DMS53 (cell line): Measurements from ENCODE around the gene EFCAB8.
"Not testable (repeated sequence)": the region's sequence is repeated elsewhere in the genome, so short reads cannot be mapped to it uniquely, and the experiment has no call there.

Experiments
- DNase-seq: peaks from one replicate; lab custom pipeline; 2025; lab: John Stamatoyannopoulos, UW

The EFCAB8 gene

DNA sequence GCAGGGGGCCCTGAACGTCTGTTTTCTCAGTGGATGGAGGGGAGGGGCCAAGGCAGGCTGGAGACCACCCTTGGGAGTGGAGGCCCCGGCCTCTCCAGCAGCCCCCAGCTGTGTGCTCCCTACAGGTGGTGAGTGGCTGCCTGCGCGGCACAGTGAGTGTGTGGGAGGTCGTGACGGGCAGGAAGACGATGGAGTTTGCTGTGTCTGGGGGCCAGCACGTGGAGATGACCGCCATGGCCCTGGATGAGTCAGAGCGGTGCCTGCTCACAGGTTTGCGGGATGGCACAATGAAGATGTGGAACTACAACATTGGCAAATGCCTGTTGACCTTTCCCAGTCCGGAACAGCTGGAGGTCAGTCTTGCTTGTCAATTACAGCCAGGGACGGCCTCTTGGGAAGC is 52.6 kb downstream of the EFCAB8 start:
- DNase-seq: no peak

DNA sequence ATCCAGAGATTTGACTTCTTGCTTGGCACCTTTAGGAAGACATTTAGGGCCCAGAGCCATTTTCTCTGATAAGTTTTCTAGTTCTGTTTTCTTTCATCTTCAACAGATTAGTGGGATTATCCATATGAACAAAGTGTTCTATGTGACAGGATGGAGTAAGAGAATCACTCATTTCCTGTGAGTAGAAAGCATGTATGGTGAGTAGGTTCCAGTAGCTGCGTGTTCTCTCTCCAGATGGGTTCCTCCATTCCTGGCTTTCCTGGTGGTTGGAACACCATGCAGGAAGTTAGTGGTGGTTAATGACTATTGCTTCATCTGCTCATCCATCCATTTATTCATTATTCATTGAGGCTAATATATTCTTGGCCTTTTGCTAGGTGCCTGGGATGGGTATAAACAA is 54.0 kb downstream of the EFCAB8 start:
- no peak for DNase-seq

DNA sequence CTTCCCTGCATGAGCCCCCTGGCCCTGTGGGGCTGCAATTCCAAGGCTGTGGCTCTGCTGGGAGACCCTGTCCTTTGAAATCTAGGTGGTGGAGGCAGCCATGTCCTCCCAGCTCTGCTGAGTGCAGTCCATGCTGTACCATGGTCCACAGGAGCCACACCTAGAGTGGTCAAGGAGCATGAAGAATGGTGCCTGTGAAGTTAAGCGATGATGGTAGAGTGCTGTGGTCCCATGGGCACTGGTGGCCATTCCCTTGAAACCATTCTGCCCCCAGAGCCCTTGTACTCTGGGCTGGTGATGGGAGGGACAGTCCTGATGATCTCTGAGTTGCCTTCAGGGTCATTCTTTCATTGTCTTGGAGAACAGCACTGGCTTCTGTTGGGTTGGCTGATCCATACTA is 55.3 kb downstream of the EFCAB8 start:
- no peak for DNase-seq

DNA sequence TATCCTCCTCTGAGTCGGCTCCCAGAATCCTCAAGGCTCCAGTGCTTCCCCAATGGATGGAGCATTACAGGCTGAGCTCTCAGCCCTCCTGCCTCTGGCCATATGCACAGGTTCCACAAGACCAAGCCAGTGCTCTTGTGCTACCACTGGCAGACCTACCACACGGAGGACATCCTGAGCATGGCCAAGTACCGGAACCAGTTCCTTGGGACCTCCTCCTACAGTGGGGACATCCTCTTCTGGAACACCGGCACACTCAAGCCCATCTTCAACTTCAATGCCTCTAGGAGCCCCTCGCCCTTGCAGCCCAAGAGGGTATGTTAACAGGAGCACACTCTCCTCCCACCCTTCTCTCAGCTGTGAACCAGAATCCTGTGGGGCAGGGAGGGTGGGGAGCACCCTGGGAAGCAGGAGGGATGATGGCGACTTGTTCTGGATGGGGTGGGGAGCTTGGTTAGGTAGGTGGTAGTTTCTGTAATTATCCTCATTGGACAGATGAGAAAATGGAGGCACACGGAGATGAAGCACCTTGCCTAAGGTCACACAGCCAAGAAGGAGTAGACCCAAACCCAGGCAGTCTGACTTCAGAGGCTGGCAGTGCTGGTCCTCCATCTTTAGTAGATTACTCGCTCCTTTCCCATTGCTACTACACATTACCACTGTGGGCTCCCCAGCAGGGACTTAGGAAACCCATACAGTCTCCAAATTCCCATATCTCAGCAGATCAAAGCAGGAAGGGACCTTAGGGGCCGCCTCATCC is 58.6 kb downstream of the EFCAB8 start:
- DNase-seq: no peak

DNA sequence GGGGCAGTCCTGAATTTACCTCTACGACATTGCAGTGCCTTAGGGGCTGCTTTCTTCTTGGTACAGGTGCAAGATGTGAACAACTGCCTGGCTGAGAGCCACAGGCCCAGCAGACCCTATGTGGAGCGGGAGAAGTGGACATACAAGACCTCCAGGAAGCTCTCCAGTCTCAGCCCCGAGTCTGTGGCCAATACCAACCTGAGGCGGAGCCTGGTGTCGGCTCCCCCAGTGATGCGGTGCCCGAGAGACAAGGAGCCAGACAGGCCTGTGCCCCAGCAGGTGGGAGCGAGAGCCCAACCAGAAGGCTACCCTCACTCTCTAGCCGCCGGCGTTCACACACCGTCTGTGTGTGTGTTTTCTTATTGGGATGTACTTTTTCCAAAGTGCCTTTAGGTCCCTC is 59.6 kb downstream of the EFCAB8 start:
- no peak for DNase-seq

DNA sequence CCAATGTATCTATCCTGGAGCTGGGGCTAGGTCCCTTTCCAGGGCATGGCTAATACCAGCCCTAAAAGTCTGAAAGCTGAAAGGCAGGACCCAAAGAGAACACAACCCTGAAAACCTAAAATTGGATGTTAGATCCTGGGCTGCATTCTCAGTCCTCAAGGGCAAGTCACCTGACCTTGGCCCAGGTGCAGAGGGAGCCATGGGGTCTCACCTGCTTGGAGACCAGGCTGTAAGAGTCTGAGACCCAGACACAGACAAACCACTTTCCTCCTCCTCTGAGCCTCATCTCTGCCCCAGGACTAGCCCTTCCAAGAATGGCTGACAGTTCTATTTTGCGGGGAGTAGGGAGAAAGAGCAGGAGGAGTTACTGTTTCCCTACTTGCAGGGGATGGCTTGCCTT is 60.0 kb downstream of the EFCAB8 start:
- DNase-seq: no peak

DNA sequence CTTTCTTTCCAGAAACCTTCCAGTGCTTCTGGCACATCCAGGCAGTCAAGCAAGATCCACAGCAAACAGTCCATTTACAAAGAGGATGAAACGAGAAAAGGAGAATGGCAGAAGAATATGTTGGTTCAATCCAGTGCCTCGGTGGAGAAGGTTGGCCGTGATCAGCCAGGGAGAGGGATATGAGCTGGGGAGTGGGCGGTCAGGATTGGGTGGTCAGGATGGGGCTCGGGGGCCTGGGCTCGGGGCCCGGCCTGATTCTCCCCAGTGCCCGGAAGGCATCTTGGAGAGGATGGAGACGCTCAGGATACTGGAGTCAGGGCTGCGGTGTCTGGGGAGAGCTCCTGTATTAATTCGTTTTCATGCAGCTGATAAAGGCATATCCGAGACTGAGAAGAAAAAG is 61.3 kb downstream of the EFCAB8 start:
- DNase-seq: no peak

DNA sequence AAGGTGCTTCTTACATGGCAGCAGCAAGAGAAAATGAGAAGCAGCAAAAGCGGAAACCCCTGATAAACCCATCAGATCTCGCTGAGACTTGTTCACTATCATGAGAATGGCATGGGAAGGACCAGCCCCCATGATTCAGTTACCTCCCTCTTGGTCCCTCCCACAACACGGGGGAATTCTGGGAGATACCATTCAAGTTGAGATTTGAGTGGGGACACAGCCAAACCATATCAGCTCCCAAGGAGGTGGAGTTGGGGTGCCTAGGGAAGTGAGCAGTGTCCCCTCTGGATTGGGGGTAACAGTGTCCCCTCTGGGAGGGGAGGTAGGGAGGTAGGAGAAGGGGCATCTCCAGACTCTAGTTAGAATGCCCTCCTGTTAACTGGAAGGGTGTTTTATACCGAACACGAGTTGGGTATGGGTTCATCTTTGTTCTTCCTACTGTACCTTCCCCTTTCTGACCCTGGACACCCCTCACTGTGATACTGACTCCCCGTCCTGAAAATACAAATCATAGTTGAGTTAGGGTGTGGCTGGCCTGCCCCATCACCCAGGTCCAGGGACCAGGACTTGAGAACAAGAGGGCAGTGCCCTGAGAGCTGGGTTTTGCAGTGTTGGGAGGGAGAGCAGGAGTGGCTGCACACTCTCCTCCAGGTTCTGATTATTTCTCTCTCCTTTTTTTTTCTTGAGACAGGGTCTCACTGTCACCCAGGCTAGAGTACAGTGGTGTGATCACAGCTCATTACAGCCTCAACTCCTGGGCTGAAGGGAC is 62.0 kb downstream of the EFCAB8 start:
- no peak for DNase-seq

DNA sequence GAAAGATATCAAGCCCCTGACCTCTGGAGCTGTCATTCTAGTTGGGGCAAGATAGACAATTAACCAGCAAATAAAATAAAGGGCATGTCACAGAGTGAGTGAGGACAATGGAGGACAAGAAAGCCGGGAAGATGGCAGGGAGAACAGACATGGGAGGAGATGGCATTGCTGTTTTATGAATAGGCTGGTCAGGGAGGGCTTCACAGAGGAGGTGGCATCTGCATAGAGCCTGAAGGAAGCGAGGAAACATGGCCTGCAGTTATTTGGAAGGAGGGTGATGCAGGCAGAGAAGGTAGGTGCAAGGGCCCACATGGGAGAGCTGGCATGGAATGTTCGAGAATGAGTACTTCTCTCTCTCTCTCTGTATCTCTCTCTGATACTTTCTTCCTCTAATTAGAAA is 63.7 kb downstream of the EFCAB8 start:
- no peak for DNase-seq

DNA sequence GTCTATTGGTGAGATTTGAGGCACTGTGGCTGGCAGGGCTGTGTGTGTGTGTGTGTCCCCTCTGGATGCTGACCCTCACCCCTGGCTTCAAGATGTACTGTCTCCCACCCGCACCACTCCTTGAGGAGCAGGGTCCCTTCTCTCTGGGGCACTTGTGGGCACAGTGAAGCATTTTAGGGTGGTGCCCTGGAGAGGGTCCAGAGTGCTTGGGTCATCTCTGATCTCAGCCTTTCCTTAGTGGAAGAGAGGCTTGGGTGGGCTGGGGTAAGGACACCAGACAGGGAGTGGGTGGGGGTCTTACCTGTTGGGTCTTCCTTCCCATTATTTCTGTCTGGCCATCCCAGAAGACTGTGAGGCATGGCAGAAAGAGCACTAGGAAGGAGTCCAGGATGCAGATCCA is 66.1 kb downstream of the EFCAB8 start:
- DNase-seq: no peak

DNA sequence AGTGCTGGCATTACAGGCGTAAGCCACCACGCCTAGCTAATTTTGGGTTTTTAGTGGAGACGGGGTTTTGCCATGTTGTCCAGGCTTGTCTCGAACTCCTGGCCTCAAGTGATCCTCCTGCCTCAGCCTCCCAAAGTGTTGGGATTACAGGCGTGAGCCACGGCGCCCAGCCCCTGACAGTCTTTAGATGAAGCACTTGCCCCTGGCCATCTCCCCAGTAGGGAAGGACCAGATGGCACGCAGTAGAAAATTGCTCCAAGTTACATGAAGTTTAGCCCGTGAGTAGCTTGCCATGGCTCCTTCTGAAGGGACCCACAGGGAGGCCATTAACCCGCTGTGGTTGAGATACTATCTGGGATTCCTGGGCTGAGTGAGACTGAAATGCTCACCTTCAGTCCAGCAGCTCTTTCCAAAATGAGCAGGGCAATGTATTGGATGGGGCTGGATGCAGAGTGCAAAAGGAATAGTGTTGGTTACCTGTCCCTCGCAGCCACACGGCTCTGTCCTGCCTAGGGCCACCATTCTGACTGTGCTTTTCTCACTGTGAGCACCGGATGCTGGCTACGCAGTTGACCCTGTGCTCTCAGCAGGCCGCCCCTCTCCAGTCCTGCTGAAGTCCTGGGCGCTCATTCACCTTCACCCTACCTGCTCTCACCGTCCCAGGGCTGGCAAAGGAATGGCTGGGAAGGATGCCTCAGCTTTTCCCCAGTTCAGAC is 66.9 kb downstream of the EFCAB8 start:
- no peak for DNase-seq

DNA sequence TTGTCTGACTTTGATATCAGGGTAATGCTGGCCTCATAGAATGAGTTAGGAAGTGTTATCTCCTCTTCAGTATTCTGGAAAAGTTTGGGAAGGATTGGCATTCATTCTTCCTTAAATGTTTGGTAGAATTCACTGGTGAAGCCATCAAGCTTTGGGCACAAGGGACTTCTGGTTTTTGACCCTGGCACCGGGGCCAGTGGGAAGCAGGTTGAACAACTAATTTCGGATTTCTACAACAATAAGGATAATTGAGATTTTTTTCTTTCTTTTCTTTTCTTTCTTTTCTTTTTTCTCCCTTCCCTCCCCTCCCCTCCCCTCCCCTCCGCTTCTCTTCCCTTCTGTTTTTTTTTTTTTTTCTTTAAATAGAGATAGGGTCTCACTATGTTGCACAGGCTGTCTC is 70.4 kb downstream of the EFCAB8 start:
- DNase-seq: no peak

DNA sequence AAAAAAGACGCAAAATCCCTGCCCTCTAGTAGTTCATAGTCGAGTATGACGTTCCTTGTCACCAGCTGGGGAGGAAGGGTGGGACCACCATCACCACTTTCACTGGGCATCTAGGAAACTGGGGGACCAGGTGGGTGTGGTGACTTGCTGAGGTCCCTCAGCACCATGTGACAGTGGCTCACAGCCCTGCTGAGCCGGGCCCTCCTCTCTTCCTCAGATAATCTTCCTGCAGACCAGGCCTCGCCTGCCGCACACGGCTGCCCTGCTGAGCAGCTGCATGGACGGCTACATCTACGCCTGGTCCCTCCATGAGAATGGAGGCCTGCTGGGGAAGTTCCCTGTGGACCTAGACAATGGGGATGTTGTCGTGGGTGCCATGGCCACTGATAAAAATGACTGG is 71.5 kb downstream of the EFCAB8 start:
- no peak for DNase-seq

DNA sequence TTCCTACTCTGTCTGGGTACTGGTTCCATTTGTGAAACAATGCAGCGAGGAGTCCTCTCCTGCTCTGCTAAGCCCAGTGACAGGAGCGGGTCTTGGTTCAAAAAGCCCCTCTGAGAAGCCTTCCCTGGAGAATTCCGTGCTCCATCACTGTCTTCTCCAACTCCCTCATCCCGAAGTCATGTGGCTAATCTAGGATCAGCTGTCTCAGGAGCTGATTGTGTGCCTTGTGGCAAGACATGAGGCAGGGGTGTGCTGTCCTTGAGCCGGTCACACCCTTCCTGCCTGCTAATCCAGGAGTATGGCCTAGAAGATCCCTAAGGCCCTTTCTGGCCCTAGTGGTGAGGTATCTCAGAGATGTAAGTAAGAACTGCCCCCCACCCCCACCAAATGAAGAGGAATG is 72.0 kb downstream of the EFCAB8 start:
- DNase-seq: no peak

DNA sequence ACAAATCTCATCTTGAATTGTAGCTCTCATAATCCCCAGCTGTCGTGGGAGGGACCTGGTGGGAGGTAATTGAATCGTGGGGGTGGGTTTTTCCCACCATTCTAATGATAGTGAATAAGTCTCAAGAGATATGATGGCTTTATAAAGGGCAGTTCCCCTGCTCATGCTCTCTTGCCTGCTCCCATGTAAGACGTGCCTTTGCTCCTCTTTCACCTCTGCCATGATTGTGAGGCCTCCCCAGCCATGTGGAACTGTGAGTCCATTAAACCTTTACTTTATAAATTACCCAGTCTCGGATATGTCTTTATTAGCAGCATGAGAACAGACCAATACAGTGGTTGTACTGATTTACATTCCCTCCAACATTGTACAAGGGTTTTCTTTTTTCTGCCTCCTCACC is 75.9 kb downstream of the EFCAB8 start:
- DNase-seq: no peak

DNA sequence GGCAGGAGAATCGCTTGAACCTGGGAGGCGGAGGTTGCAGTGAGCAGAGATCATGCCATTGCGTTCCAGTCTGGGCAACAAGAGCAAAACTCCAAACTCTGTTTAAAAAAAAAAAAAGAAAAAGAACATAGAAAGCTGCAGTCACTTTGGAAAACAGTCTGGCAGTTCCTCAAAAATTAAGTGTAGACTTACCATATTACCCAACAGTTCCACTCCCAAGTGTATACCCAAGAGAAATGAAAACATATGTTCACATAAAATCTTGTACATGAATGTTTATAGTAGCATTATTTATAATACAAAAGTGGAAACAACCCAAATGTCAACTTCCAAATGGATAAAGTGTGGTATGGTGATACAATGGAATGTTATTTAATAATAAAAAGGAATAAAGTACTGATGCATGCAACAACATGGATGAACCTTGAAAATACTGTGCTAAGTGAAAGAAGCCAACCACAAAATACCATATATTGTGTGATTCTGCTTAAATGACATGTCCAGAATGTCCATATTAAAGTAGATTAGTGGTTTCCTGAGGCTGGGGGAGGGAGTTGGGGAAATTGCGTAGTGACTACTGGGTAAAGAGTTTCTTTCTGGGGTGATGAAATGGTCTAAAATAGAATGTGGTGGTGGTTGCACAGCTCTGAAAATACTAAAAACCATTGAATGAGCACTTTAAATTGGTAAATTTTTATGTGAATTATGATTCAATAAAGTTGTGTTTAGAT is 82.6 kb downstream of the EFCAB8 start:
- DNase-seq: no peak

DNA sequence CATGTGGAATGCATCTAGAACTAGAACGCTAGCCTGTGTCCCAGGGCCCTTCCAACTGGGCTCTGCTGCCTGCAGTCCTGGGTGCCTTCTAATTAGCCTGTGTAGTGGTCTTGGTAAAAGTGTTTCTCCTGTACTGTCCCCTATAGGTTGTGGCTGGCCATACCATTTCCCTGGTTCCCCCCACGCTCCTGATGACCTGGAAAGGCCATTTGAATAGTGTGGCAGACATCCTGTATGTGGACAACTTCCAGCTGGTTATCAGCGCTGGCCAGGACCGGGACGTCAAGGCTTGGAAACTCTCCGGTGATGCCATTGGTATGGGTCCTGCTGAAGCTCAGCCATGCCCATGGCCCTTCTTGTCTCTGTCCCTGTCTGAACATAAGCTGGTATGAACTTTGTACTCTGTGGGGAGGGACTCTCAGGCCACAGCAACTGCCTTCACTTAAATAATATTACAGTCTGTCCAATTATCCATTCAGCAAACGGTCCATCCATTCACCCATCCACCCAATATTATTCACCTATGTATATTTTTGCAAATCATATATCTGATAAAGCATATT is 84.8 kb downstream of the EFCAB8 start:
- no peak for DNase-seq

DNA sequence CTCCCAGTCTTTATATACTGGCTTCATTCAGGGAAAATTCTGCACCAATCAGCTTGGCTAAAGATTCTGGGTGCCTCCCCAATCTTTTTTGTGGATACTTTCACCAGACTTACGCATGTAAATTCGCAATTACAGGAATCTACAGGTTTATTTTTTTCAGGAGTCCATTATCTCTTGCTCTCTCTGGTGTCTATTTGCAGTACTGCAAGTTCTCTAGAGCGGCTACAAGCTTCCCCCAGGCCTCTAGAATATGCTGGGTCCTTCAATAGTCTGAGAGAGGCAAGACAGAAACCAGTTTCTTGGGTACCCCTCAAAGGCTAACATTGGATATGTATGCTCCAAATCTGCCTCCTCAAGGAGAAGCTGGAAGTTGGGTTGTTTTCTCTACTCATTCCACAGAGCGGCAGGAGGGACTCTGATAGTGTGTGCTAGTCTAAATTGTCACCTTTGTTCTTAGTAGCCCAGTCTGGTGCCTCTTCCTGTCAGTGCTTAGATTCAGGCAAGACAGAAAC is 87.0 kb downstream of the EFCAB8 start:
- DNase-seq: peak; percentile 46

DNA sequence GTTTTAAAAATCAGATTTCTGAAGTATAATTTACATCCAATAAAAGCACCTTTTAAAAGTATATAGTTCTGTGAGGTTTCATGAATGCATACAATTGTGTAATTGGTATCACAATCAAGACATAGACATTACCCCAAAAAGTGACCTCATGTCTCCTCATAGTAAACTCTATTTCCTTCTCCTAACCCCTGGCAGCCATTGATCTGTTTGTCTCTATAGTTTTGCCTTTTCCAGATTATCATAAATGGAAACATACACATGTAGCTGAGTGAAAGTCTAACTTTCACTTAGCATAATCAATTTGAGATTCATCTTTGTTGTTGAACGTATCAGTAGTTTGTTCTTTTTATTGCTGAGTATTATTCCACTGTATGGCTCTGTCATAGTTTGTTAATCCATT is 87.9 kb downstream of the EFCAB8 start:
- no peak for DNase-seq

DNA sequence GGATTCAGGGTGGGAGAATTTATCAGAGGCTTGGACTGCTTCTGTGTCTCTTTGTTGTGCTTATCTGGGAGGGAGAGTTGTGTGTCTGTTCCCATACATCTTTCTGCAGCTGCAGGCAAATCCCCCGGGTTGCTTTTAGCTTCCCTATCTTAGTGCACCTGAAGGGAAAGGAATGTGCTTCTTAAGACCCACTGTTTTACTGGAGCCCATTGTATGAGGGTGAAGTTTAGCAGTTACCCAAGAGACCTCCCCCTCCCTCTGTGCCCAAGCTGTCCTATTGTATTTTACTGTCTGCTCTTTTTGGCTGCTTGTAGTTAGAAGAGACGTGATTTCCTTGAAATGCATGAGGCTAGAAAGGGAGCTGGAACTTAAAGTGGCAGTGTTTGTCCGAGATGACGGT is 91.8 kb downstream of the EFCAB8 start:
- not testable (repeated sequence) for DNase-seq

DNA sequence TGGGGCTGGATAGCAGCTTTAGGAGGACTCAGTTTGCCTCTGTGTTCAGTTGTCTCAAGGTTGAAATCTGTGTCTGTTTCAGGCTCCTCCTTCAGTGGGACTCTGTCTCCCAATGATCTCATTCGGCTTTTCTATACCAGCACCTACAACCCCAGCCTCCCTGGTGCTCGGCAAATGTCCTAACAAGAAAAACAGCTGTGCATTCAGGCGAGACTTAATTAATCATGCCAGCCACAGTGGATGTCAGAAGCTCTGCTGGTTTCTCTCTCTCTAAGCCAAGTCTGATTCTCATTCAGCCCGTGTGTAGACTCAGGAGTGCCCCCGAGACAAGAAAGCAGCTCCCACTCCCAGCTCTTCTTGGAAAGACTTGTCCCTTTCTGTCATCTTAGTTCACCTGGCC is 98.7 kb downstream of the EFCAB8 start:
- no peak for DNase-seq

DNA sequence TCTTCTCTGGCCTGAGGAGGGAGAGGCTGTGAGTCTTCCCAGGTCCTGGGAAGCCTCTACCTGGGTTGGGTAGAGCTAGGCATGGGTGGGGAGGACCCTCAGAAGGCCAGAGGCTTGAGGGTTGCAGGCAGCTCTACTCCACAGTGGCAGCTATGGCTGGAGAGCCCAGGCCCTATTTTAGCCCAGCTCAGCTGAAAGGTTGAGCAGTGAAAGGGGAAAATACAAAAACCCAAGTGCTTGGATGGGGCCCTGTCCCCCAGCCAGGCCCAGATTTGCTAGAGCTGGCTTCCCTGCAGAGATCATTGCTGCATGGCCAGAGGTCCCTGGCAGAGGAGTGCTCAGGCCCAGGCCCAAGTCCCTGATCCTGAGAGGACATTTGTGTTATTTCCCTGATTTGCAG is 99.9 kb downstream of the EFCAB8 start:
- DNase-seq: no peak
